Mucosa of descending colon (tissue), 3 donors: Measurements from ENCODE around the gene PRG3. TPM values are rescaled to one million over a fixed set of nuclear protein-coding genes. Genes with fewer than 3 reads are reported as not detected.
A peak's percentile ranks its signal among the peaks of the same experiment; 100 is the strongest.

Source experiments
- ATAC-seq: fragments of 200-7000 bp; cut with Tn5 transposase; one replicate; pipeline ENCODE4 v1.9.1; 2020; ENCODE audit warnings: mild to moderate bottlenecking, moderate library complexity
- DNase-seq, 3 donors: peaks; one replicate each; pipeline ENCODE4 v3.0.0-alpha.2; 2020
- H3K36me3 ChIP-seq: fragments of 200-600 bp; one replicate; pipeline ENCODE4 v1.8.0; 2021; ENCODE audit warnings: low read depth, mild to moderate bottlenecking
- H3K4me1 ChIP-seq: fragments of 200-600 bp; one replicate; pipeline ENCODE4 v1.8.0; 2021; ENCODE audit warnings: low read depth, mild to moderate bottlenecking
- H3K4me3 ChIP-seq: fragments of 200-600 bp; one replicate; pipeline ENCODE4 v1.8.0; 2021; ENCODE audit warnings: mild to moderate bottlenecking
- H3K9me3 ChIP-seq: fragments of 200-600 bp; one replicate; pipeline ENCODE4 v1.8.0; 2021; ENCODE audit warnings: mild to moderate bottlenecking
- CTCF ChIP-seq: fragments of 200-600 bp; IDR thresholded peaks from one replicate; pipeline ENCODE4 v1.8.0; 2022; ENCODE audit warnings: antibody characterized with exemption, mild to moderate bottlenecking
- intact Hi-C, 2 donors: fragments of 100-400 bp; cut with DNase I in 1 of 2; cut with micrococcal nuclease in 1 of 2; formaldehyde crosslinking; loops; one replicate each; pipeline versions ENCODE4 v1.11.0 to v1.11.1; 2022; cut with DNase I, micrococcal nuclease
- long read RNA-seq, 2 donors: library from polyadenylated mRNA; unstranded; transcript quantifications; one replicate each; pipeline ENCODE4 v2.0.0, GENCODE V29; 2019 to 2021
- total RNA-seq, 3 donors: library from RNA; stranded (reverse); fragmentation: NEBNext Ultra II Directional in 2 of 3; extraction: Animal tissue kit (Norgen Biotek cat#: 25700) in 2 of 3; gene quantifications; one replicate each; pipeline versions ENCODE4 v1.2.1 to v1.2.4, GENCODE V29; 2021 to 2023
- donor health status: DM: no; HTN: no; CAD: no; lungs with moderate emphysema.
- donor health status: DM: no; HTN: no; CAD: no.
- donor health status: DM: no; HTN: yes; CAD: no.

Gene PRG3
- not detected for total RNA-seq
- long read RNA-seq, donor 1, result 0 reads
- long read RNA-seq, donor 2, result 0 reads

- Histone ChIP-seq H3K36me3 (no peaks in the 10 kb centered on the region), H3K9me3 (no peaks in the 10 kb centered on the region), H3K4me1 (no peaks in the 10 kb centered on the region), H3K4me3 (no peak within 1 kb of the TSS)
- DNase-seq (no peak), ATAC-seq (no peak)
- intact Hi-C loops, result no loop called here
- TF ChIP-seq CTCF, result no peak
Measured at GRCh38 chr11:57380975-57381374, at the start of gene PRG3. Gene PRG3 (minus strand): TSS chr11:57381150. CDS start chr11:57380708, 442 bp downstream.

GRCh38 chr11:57429946-57430345, 49.0 kb upstream of the PRG3 start:
- DNase-seq (no peak), ATAC-seq (no peak)
- Histone ChIP-seq H3K4me1 (peaks cover 17% of the 10 kb centered on the region), H3K4me3 (no peak overlapping the region), H3K9me3 (no peaks in the 10 kb centered on the region), H3K36me3 (no peaks in the 10 kb centered on the region)
- no peak for TF ChIP-seq CTCF
- intact Hi-C loops, result no loop called here

- TF ChIP-seq CTCF, result no peak
Measured at GRCh38 chr11:57428643-57429042, 47.7 kb upstream of the PRG3 start.

GRCh38 chr11:57427727-57428082, 46.8 kb upstream of the PRG3 start:
- Histone ChIP-seq H3K4me1 (peaks cover 17% of the 10 kb centered on the region), H3K9me3 (no peaks in the 10 kb centered on the region), H3K36me3 (no peaks in the 10 kb centered on the region), H3K4me3 (no peak overlapping the region)
- intact Hi-C loops, result no loop called here
- DNase-seq, result peak; percentile 55 to 63 (median 55)
- no peak for TF ChIP-seq CTCF
- ATAC-seq, result no peak

More at GRCh38 chr11:57428643-57429042, 47.7 kb upstream of the PRG3 start:
- no peak overlapping the region for H3K4me3 ChIP-seq
- ATAC-seq (no peak), DNase-seq (no peak)
- H3K4me1 ChIP-seq, result peaks cover 17% of the 10 kb centered on the region
- H3K36me3 ChIP-seq, result no peaks in the 10 kb centered on the region
- intact Hi-C loops, result no loop called here
- H3K9me3 ChIP-seq, result no peaks in the 10 kb centered on the region

- intact Hi-C loops, result no loop called here
- TF ChIP-seq CTCF, result no peak
- H3K36me3 ChIP-seq, result no peaks in the 10 kb centered on the region
- H3K4me1 ChIP-seq, result peaks cover 17% of the 10 kb centered on the region
- DNase-seq (peak; percentile 56 to 83 (median 78)), ATAC-seq (peak; percentile 75)
- peak within 1 kb of the TSS; percentile 9 for H3K4me3 ChIP-seq
- H3K9me3 ChIP-seq, result no peaks in the 10 kb centered on the region
Measured at GRCh38 chr11:57426929-57427726, 46.2 kb upstream of the PRG3 start, which contains the start of gene SLC43A3. Gene SLC43A3 (minus strand): TSS chr11:57427121. CDS start chr11:57426172, 949 bp downstream.
